Measurements from ENCODE around the gene PRR5L. TPM values are rescaled to one million over a fixed set of nuclear protein-coding genes. Genes with fewer than 3 reads are reported as not detected.

Gene PRR5L
- total and polyA plus RNA-seq, 2 donors (not counting 1 experiment from before 2014, with no cell fraction given), result 4.0 to 5.9 TPM

DNA sequence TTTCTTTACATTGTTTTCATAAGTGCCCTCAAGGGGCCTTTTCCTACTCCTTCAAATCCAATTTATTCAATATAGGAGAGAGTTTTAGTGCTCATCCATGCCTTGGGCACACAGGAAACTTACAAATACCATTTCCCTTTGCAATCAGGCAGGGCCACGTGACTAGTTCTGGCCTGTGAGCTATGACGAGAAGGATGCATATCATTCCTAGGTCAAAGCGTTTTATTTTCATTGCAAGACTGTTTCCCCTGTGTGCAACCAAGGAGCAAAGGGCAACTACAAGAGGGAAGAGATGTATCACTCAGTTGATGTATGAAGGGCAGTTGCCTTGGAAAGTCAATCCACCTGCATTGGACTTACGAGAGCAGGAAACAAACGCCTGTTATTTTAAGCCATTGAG, 215.9 kb downstream of the PRR5L start:
- Histone ChIP-seq H3K9ac (ENCODE audit: low read length) (no peak overlapping the region), H4K20me1 (ENCODE audit: control insufficient read depth, insufficient read depth, low read length, poor library complexity, severe bottlenecking) (peaks cover 12% of the 10 kb centered on the region), H3K9me3 (ENCODE audit: control extremely low read depth in 1 of 3, control insufficient read depth in 2 of 3, insufficient read depth in 1 of 3, low read length in 2 of 3) (peaks cover 0 to 3% (median 0%) of the 10 kb centered on the region in 3 donors), H3K36me3 (replicated peaks in 1 of 2; ENCODE audit: control extremely low read depth in 1 of 2, control insufficient read depth in 1 of 2, extremely low read depth in 1 of 2, insufficient read depth in 2 of 2, low read length in 1 of 2) (no peaks in the 10 kb centered on the region), H3K79me2 (ENCODE audit: control insufficient read depth, insufficient read depth, low read length) (peaks cover 23% of the 10 kb centered on the region), H3K4me3 (ENCODE audit: control extremely low read depth in 1 of 5, extremely low read depth in 1 of 5, insufficient read depth in 1 of 5, low read depth in 2 of 5, low read length in 4 of 5) (no peak overlapping the region), H3K27me3 (replicated peaks in 1 of 4; ENCODE audit: control extremely low read depth in 1 of 4, control insufficient read depth in 3 of 4, insufficient read depth in 4 of 4, low read length in 3 of 4) (peaks cover 0 to 3% (median 0%) of the 10 kb centered on the region in 4 experiments), H3K4me2 (replicated peaks; ENCODE audit: low read depth, low read length, poor library complexity, severe bottlenecking) (no peak overlapping the region), H3K4me1 (ENCODE audit: control insufficient read depth in 2 of 2, insufficient read depth in 2 of 2, low read length in 2 of 2) (peaks cover 16 to 17% of the 10 kb centered on the region in 2 donors), H3K27ac (ENCODE audit: low read length in 2 of 2) (no peak overlapping the region), H2AFZ (ENCODE audit: insufficient read depth, low read depth, low read length, poor library complexity, severe bottlenecking) (no peak overlapping the region)
- Mint-ChIP-seq H3K27ac (no peak overlapping the region), H3K9me3 (ENCODE audit: insufficient read depth) (no peaks in the 10 kb centered on the region), H3K4me1 (peaks cover 24% of the 10 kb centered on the region), H3K4me3 (no peak overlapping the region), H3K27me3 (peaks cover 31% of the 10 kb centered on the region)
- ChIA-PET POLR2A (no interaction called here), CTCF (interaction anchor here (0.7 to 1.3 kb wide), 3 partner anchors 19 to 224 kb away, joined by 3 to 9 read pairs (median 3); no protein-coding TSS in a partner anchor)
- ATAC-seq (ENCODE audit: low read depth), result no peak
- 87% methylated on average over 5 of the region's 5 CpGs for WGBS (ENCODE audit: insufficient coverage)
- intact Hi-C loops (cut with micrococcal nuclease), result loop anchor here (10.0 kb wide), 1 partner anchor 1597 kb away; the partner anchor contains the start of genes APIP and PDHX
- TF ChIP-seq, protein P1, sequence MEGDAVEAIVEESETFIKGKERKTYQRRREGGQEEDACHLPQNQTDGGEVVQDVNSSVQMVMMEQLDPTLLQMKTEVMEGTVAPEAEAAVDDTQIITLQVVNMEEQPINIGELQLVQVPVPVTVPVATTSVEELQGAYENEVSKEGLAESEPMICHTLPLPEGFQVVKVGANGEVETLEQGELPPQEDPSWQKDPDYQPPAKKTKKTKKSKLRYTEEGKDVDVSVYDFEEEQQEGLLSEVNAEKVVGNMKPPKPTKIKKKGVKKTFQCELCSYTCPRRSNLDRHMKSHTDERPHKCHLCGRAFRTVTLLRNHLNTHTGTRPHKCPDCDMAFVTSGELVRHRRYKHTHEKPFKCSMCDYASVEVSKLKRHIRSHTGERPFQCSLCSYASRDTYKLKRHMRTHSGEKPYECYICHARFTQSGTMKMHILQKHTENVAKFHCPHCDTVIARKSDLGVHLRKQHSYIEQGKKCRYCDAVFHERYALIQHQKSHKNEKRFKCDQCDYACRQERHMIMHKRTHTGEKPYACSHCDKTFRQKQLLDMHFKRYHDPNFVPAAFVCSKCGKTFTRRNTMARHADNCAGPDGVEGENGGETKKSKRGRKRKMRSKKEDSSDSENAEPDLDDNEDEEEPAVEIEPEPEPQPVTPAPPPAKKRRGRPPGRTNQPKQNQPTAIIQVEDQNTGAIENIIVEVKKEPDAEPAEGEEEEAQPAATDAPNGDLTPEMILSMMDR (IDR thresholded peaks at IDR 0.05), result no peak
- TF ChIP-seq EZH2 (IDR thresholded peaks at IDR 0.05; ENCODE audit: borderline replicate concordance, insufficient read depth, low read depth, low read length, poor library complexity, severe bottlenecking), result no peak
- DNase-seq, result no peak

DNA sequence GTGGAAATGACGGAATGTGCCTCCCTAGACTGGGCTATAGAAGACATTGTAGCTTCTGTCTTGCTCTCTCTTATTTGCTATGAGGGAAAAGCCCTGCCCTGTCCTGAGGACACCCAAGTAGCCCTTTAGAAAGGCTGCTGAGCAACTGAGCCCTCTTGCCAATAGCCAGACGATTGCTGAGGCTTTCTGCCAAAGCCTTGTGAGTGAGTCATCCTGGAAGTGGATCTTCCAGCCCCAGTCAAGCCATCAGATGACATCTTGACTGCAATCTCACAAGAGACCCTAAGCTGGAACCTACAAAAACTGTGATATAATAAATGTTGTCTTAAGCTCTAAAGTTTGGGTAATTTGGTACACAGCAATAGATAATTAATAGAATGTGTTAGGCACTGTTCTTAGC, 217.9 kb downstream of the PRR5L start:
- Histone ChIP-seq H3K9me3 (ENCODE audit: control extremely low read depth in 1 of 3, control insufficient read depth in 2 of 3, insufficient read depth in 1 of 3, low read length in 2 of 3) (peaks cover 0 to 3% (median 0%) of the 10 kb centered on the region in 3 donors), H3K36me3 (replicated peaks in 1 of 2; ENCODE audit: control extremely low read depth in 1 of 2, control insufficient read depth in 1 of 2, extremely low read depth in 1 of 2, insufficient read depth in 2 of 2, low read length in 1 of 2) (no peaks in the 10 kb centered on the region), H3K27ac (ENCODE audit: low read length in 2 of 2) (no peak overlapping the region), H4K20me1 (ENCODE audit: control insufficient read depth, insufficient read depth, low read length, poor library complexity, severe bottlenecking) (peaks cover 8% of the 10 kb centered on the region), H3K4me2 (replicated peaks; ENCODE audit: low read depth, low read length, poor library complexity, severe bottlenecking) (no peak overlapping the region), H3K4me3 (ENCODE audit: control extremely low read depth in 1 of 5, extremely low read depth in 1 of 5, insufficient read depth in 1 of 5, low read depth in 2 of 5, low read length in 4 of 5) (no peak overlapping the region), H3K79me2 (ENCODE audit: control insufficient read depth, insufficient read depth, low read length) (peaks cover 18% of the 10 kb centered on the region), H3K9ac (ENCODE audit: low read length) (no peak overlapping the region), H2AFZ (ENCODE audit: insufficient read depth, low read depth, low read length, poor library complexity, severe bottlenecking) (no peak overlapping the region), H3K27me3 (replicated peaks in 1 of 4; ENCODE audit: control extremely low read depth in 1 of 4, control insufficient read depth in 3 of 4, insufficient read depth in 4 of 4, low read length in 3 of 4) (peaks cover 0 to 3% (median 0%) of the 10 kb centered on the region in 4 experiments), H3K4me1 (ENCODE audit: control insufficient read depth in 2 of 2, insufficient read depth in 2 of 2, low read length in 2 of 2) (peaks cover 9 to 11% of the 10 kb centered on the region in 2 donors)
- Mint-ChIP-seq H3K4me1 (peaks cover 15% of the 10 kb centered on the region), H3K27ac (no peak overlapping the region), H3K9me3 (ENCODE audit: insufficient read depth) (no peaks in the 10 kb centered on the region), H3K27me3 (peaks cover 33% of the 10 kb centered on the region), H3K4me3 (no peak overlapping the region)
- POLR2A ChIA-PET, result no interaction called here
- intact Hi-C loops (cut with micrococcal nuclease), result loop anchor here (10.0 kb wide), 1 partner anchor 1599 kb away; the partner anchor contains the start of genes APIP and PDHX
- DNase-seq (no peak), ATAC-seq (ENCODE audit: low read depth) (no peak)
- WGBS (ENCODE audit: insufficient coverage), result 94% methylated on average over 2 of the region's 2 CpGs
- no peak for TF ChIP-seq EZH2 (IDR thresholded peaks at IDR 0.05; ENCODE audit: borderline replicate concordance, insufficient read depth, low read depth, low read length, poor library complexity, severe bottlenecking)
- CTCF ChIA-PET, result interaction anchor here (1.4 kb wide), 1 partner anchor 21 kb away, joined by 4 read pairs; no protein-coding TSS in a partner anchor

Small RNA genes lying within 50 kb of the gene (small RNA-seq; reads per million reads assigned to genes)
- gene AC061999.1 (ENCODE audit: insufficient read length, low read depth, low replicate concordance), result not detected

Other genes with a start within 250 kb of the PRR5L start
- gene COMMD9, start 6.9 kb upstream of the PRR5L start, total RNA-seq, result 47.4 and 48.9 TPM in 2 replicates
- 29.3 and 41.3 TPM in 2 replicates for gene COMMD9, start 6.9 kb upstream of the PRR5L start, polyA plus RNA-seq
- 20.2 and 22.4 TPM in 2 replicates for gene TRAF6, start 214.0 kb downstream of the PRR5L start, total RNA-seq
- 10.1 and 10.5 TPM in 2 replicates for gene TRAF6, start 214.0 kb downstream of the PRR5L start, polyA plus RNA-seq